ENCODE measurements around the gene PLXND1.

PLXND1 gene

DNA sequence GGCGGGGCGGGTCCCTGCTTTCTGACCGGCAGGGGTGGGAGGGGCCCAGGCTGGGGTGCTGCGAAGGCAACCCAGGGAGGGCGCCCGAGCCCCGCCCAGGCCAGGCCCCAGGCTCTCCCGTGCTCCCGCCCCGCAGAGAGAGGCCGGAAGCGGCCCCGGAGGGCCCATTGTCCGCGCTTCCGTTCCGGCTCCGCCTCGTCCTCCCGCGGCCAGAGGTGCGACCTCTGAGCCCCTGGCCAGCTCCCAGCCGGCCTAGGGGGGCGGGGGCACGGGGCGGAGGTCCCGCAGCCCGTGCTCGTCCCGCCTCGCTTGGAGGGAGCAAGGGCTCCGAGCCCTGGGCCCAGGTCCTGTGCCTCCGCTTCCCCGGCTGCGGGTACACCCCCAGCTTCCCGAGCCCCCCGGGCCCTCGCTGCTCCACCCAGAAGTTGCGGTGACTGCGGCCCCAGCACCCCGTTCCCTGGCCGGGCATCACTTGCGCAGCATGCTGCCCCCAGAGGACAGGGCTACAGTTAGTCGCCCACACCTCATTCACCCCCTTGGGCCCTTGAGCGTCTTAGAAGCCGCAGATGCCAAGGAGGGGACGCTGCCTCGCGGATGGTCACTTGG, 20.4 kb upstream of the PLXND1 start:
- DNase-seq (ENCODE audit: low spot score), result peak; percentile 70

DNA sequence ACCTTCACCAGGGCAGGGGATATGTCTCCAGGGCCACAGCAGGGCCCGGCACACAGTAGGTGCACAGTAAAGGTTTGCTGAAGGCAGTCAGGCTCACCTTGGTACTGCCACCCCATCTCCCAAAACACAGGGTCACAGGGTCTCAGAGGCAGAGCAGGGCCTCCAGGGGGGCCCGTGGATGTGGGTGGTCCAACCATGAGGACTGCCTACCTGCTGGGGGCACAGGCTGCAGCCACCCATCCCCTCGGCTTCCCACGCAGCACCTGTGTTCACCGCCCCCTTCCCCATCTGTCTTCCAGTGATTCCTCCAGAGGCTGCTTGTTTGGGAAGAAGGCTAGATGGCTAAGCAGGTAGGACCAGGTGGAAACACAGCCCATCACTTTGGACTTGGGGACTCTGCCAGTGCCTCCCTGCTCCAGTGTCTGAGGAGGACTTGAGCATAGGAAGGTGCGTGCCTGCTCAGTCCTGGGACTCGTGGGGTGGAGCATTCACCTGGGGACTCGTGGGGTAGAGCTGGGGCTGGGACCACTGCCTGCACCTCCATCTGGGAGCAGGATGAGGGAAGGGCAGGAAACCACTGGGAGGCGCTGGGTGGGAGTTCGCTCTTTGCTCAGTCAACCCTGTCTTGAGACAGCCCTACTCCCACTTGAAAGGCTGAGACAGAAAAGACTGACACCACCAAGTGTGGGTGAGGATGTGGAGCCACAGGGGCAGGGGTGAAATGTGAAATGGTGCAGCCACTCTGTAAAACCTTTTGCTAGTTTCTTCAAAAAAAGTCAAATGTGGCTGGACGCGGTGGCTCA, 18.8 kb upstream of the PLXND1 start:
- DNase-seq (ENCODE audit: low spot score), result no peak

DNA sequence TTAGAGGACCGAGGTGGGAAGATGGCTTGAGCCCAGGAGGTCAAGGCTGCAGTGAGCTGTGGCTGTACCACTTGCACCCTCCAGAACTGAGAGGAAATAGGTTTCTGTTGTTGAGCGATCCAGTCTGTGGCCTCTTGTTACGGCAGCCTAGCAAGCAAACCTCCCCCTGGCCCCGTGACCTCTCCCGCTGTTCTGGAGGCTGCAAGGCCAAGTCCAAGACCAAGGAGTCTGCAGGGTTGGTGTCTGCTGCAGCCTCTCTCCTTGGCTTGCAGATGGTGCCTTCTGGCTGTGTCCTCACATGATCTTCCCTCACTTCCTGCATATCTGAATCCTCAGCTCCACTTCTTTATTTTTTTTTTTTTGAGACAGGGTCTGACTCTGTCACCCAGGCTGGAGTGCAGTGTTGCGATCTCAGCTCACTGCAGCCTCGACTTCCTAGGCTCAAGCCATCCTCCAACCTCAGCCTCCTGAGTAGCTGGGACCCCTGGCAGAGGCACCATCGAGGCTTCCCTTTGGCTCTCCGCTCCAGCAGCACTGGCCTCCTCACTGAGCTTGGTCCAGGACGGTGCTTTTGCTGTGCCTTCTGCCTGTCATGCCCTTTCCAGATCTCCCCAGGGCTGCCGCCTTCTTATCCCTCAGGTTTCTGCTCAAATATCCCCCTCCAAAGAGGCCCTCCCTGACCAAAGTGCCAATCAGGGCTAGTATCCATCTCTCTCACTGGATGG, 18.0 kb upstream of the PLXND1 start:
- no peak for DNase-seq (ENCODE audit: low spot score)

DNA sequence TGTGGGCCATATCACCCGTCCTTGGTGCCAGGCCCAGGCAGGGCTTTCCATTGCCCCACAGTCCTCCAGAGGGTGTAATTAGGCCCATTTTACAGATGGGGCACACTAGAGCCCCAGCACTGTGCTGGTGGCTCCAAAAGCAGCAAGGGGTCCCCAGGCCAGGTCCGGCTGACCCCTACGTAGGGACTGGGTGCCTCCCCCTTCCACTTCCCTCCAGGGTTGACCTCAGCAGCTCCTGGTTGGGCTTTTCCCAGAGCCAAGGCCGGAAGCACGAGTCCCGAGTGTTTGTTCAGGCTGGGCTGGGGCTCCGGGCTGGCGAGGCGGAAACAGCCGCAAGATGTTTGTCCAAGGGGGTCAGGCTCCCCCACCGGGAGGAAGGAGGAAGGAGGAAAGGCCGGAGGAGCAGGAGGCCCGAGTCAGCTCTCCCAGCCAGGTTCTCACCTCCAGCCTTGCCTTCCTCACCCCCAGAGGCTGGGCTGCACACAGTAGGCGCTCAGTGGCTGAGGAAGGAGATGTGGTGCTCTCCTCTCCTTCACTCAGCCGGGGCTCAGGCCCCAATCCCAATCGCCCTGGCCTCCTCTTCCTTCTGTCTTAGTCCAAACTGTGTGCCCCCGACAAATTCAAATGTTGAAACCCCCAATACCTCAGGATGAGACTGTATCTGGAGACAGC, 17.1 kb upstream of the PLXND1 start:
- DNase-seq (ENCODE audit: low spot score), result no peak

DNA sequence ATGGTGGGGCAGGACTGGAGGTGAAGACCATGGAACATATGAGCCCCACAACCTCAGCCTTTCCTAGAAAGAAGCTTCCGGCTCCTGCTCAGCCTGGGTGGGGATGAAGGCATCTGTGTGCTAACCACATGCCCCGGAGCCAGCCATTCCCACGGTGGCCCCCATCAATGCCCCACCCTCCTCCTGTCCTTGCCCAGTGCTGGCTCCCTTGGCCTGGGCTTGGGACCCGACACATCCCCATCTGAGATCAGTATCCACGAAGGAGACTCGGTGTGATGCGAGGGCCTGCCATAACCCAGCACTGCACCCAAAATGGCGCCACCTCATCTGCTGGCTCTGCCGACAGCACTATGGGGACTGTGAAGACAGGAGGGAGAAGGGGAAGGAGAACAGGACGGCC, 16.5 kb upstream of the PLXND1 start:
- no peak for DNase-seq (ENCODE audit: low spot score)

DNA sequence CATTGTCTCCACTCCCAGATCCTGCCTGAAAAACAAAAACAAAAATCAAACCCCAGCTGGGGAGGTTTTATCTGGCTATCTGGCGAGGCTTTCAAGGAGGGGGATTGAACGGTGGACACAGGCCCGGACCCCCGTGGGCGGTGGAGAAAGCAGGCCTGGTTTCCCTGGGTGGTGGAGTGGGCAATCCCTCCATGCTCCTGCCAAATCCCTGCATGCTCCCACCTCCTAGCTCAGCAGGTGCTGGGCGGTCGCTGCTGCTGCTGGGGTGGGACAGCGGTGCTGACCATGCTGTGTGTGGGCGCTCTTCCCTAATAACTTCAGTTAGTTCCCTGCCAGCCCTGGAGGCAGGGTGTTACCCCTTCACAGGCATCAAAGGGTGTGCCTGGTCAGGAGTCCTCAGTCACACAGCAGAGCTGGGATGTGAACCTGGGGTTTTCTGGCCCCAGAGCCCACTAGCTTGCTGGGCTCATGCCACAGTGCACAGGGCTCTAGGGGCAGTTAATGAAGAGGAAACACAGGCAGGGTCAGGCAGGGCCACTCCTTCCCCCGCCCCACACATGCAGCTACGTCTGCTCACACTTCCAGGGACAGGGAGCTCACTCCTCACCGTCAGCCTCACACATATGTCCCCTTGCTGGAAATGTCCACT, 15.9 kb upstream of the PLXND1 start:
- no peak for DNase-seq (ENCODE audit: low spot score)

DNA sequence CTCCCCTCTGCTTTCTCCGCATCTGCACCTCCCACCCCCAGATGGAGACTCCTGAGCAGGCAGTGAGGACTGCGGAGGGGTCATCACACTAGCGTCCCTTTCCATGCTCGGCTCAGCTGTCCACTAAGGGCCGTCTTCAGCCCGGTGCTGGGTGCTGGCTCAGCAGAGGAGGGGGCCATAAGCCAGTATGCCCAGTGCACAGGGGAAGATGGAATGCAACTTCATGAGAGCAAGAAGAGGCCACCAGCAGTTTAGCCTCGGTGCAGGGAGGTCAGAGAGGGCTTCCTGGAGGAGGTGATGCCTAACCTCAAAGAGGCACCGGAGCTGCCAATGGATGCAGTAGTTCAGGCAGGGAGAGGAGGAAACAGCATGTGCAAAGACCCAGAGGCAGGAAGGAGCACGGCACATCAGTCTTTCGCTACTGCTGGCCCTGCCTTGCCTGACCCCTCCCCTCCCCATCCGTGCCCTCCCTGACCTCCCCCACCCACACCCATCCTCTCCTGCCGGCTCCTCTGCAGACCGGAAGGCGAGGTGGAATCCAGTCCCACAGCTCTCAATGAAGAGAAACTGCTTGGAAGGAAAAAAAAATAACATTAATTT, 15.2 kb upstream of the PLXND1 start:
- no peak for DNase-seq (ENCODE audit: low spot score)

DNA sequence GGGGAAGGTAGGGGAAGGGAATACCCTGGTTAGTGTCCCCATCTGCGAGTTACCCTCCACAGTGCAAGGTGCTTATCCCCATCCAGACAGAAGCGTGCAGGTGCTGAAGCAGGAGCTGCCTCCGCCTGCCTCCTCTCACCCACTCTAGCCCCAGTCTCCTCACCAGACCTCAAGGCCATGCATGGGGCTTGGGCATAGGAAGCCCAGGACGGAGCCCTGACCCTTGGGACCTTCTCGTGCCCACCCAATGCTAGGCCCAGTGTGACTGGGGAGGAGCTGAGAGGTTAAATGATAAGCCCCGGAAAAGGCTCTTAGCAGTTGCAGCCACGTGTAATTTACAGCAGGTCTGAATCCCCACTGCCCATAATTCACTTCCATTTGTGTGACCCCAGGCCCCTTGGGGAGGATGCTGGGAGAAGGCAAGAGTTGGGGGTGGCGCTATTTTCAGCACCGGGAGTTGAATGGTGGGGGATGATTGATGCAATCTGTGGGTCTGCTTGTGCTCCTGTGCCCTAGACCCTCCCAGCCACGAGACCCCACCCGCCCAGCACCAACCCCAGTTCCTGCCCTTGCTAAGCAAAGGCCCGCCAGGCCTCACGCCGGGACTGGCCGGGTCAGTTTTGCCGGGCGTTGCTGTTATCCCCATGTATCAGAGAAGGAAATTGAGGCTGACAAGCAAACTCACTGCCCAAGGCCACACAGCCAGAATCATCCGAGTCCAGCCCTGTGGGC, 14.5 kb upstream of the PLXND1 start:
- no peak for DNase-seq (ENCODE audit: low spot score)

DNA sequence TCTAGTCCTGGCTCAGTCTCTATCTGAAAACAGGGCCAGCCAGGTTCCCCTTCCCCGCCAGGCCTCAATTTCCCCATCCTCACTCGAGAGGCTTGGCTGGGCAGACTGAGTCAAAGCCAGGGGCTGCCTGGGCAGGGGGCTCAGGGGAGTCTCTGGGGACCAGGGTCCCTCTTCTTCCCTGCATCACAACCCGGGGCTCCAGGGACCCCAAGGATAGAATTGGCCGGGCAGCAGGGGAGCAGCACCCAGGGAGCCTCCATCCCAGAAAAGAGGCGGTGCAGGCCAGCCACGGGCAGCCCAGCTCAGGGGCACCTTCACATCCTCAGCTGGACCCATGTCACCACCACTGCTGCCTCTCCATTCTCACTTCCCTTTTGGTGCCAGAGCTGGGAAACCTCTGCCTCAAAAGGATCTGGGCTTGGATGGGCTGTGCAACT, 13.3 kb upstream of the PLXND1 start:
- DNase-seq (ENCODE audit: low spot score), result no peak

DNA sequence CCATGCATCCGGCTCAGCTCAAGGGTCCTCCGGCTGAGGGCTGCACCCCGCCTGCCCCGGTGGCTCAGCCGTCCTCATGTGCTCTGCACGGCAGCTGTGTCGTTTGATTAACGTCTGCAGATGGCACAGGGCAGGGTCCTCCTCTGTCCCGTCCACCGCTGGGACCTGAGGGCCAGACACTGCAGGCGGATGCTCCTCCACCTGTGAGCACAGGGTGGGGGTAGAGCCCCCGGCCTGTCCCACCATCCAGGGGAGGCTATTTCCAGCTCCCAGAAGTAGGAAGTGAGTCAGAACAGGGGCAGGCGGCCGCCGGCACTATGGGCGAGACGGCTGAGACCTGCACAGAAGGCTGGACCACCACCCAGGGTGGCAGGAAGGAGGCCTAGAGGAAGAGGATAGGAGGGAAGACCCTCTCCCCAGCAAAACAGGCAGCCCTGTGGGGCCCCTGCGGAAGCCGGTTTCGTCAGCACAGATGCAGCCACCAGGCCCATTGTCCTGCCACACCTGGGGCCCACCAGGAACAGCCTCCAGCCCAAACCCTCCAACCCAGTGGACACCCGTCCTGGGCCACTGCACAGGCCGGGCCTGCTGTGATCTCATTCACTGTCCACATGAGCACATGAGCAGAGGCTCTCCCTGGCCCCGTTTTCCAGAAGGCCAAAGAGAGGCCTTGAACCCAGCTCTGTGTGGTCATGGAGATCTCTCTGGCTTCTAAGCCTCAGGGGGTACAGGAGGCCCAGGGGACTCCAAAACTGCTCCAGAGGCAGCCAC, 12.6 kb upstream of the PLXND1 start:
- DNase-seq (ENCODE audit: low spot score), result no peak

DNA sequence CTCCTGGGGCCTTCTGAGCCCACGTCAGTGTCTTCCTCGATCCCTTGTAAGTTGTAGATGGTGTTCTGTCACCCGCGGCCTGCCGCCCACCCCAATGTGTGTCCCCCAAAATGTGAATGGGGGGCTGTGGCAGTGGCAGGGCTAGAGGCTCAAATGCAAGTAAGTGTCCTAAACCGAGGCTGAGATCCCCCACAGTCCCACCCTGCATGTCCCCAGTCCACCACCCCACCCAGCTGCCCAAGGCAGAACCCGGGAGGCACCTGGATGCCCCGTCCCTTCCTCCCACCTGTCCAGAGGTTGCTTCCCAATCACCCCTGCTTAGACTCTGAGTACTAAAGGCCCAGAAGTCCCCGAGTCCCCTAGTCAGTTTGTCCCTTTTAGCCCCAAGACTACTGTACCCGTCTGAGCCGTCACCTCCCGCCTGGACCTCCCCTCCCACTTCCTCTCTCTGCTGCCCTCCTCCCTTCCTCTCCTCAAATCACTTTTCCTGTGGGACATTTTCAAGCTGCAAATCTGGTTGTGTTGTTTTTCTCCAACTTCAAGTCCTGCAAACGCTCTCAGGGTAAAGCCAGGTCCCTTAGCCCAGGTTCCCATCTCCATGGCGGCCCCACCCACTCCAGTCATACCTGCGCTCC, 11.8 kb upstream of the PLXND1 start:
- no peak for DNase-seq (ENCODE audit: low spot score)

DNA sequence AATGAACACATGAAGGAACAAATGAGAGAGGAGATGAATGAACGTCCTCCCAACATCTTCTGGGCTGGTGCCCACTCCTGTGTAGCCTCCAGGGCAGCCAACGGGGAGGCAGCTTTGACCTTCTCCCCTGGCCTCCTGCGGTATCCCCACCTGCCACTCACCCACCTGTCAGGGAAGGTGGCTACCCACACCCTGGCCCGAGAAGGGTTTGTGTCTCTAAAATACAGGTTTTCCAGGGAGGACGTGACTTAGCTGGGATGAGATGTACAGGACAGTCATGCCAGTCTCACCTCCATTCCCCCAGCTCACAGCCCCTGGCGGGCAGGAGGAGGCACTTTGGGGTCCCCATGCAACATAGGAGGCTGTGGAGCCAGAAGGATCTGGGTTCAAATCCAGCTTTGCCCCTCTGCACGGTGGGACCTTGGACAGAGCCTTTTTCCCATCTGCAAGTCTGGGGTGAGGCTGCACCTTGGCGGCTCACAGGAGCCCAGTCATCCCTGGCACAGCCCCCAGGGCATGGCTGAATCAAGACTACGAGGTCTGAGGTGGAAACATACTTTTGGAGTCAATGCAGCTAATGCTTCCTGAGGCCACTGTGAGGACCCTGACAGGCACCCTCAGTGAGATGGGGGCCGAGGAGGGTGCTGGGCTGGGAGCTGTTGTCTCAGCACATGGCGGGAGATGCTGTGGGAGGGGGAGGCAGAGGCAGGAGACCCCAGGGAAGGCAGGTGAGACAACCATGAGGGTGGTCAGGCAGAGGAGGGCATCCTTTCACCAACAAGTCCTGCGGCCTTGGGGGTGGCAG, 11.1 kb upstream of the PLXND1 start:
- DNase-seq (ENCODE audit: low spot score), result no peak

DNA sequence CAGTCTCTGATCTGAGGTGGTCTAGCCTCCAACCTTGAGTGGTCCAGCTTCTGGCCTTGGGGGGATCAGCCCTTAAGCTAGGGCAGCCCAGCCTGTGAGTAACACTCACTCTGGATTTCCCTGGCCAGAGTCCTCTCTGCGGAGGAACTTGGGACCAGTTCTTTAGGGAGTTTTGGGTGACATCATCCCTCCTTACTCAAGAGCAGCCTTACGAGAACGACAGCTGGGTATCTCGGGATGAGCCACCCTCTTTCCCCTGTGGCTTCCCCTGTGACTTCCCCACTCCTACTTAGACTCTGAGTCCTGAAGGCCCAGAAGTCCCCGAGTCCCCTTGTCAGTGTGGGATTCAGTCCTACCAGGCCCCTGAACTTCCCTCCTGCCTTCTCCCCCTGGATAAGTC, 10.2 kb upstream of the PLXND1 start:
- no peak for DNase-seq (ENCODE audit: low spot score)

DNA sequence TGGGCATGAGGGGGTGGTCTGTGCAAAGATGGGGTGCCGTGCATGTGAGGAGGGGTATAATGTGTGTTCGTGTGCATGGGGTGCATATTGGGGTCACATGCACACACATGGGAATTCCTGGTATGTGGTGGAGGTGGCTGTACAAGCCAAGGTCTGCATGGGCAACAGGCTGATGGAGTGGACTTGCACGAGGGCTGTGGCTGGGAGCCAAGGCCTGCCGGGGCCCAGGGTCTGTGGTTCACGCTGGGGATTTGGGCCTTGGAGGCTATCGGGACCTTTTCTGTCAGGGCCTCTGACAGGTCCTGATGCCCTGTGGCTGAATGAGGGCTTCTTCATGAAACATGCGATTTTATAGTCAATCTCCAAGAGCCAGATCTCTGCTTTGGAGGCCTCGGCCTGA, 9.8 kb upstream of the PLXND1 start:
- DNase-seq (ENCODE audit: low spot score), result no peak

DNA sequence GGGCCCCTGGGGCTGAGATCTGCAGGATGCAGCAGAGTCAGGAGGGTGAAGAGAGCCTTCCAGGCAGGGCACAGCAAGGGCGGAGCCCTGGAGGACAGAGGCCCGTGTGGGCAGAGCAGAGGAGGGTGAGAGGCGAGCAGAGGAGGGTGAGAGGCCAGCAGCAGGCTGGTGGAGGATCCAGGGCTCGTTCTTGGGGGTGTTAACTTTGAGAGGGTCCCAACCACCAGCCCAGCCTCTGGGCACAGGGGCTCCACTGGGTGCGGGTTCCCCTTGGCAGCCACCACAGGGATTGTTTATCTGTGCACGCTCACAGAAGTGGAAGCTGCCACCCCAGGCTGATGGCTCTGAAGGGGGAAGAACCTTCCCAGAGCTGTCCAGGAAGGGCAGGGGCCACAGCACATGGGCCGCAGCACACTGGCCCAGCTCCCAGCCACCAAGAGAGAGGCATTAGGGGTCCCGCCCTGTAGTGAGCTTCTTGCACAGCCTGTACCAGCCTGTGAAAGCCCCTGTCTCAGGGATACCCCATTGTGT, 9.3 kb upstream of the PLXND1 start:
- DNase-seq (ENCODE audit: low spot score), result no peak

DNA sequence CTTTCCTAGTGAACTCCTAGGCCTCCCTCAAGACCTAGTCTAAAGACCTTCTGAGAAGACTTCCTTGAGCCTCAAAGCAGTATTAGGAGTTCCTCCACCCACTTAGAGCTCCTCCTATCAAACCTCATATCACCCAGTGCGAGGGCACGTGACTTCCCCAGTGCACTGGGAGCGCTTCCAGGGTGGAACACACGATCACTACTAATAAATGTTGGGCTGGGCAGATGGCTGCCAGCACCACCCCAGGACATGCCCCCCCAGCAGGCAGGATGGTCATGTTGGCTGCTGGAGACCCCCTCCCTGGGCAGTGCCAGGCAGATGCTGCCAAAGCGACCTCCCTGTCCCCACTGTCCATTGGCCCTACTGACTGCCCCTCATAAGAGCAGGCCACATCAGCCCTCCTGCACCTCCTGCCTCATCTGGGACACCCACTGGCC, 8.5 kb upstream of the PLXND1 start:
- peak; percentile 73 for DNase-seq (ENCODE audit: low spot score)

DNA sequence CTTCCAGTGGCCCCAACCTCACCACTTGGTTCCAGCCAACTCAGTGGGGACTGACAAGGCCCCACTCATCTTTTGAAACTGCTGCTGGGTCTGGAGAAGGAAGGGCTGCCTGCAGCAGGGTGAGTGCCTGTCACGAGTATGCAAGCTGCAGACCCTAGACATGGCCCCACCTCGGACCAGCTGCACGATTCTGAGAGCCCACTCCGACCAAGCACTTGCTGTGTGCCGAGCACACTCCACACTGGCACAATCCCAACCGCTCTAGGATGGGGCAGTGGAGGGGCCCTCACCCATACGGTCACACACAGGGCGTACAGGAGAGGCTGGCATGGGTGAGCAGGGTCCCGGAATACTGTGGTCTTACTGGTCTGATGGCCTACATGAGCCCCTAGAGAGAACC, 8.0 kb upstream of the PLXND1 start:
- DNase-seq (ENCODE audit: low spot score), result no peak

DNA sequence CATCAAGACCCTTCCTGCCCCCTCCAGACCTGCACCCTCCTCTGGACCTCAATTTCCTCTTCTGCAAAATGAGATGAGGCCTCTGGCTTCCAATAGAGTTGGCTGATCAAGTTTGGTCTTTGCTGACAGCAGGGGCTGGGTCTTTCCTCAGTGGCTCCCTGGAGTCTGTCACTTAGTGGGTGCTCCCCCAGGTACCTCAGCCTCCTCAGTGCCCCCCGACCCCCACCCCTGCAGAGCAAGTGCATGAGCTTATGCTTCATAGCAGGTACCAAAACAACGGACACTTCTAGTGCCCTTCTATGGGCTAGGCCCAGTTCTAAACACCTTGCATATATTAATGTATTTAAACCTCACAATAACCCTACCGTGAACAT, 6.9 kb upstream of the PLXND1 start:
- DNase-seq (ENCODE audit: low spot score), result no peak
